Stimulated activated CD8-positive, alpha-beta memory T cell treated with anti-CD3 and anti-CD28 coated beads, Interleukin-2, amount 100 ng/mL, for 1 hour (primary cell): Measurements from ENCODE around the gene MPDZ.

Experiments used
- DNase-seq, 2 donors: peaks; one replicate each; pipeline ENCODE4 v3.0.0-alpha.2; 2020; ENCODE audit warnings: low read depth in 2 of 2

Gene MPDZ

DNA sequence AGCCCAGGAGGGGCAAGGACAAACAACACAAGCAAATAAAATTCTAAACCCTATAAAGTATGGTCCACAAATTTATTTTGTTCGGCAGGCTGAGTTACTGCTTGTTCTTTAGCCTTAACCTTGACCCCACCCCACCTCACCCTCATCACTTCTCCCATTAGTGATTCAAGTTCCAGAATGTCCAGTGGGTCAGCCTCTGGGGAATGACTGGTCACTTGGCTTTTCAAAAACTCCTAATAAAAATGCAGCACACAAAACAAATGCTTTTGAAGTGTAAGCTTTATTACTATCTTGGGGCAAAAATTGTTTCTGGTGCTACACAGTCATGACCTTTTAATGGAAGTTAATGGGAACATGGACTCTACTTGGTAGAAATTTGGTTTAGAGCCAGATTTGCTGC, 142.1 kb downstream of the MPDZ start:
- no peak for DNase-seq

DNA sequence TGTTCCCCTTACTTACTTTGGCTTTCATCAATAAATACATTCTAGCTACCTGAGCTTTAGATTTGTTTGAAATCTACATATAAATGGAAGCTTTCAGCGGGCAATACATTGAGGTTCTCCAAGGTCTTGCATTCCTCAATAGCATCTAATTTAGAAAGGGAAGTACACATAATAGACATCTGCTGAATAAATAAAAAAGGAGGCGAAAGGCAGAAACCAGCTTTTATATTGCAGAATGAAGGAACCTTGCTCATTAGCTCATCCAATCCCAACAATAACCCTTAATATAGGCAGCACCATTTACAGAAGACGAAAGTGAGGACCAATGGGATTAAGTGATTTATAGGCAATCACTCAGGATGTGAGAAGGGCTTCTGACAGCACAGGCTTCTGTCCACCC, 147.5 kb downstream of the MPDZ start:
- no peak for DNase-seq

DNA sequence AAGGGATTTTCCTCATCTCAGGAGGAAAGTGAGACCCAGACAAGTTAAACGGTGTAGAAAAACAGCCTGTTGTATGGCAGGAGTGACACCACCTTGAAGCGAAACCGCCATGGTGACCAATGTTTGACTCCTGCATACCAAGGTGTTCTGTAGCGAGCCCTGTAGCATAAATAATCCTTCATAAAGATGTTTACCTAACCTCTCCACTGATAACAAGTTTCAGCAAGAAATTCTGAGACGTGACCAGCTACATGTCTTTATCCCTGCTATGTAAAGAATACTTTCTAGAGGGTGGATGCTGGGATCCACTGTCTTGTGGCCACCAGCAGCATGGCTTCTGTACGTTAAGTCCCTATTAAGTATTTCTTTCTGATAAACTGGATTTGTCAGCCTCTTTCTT, 148.1 kb downstream of the MPDZ start:
- DNase-seq, result no peak

DNA sequence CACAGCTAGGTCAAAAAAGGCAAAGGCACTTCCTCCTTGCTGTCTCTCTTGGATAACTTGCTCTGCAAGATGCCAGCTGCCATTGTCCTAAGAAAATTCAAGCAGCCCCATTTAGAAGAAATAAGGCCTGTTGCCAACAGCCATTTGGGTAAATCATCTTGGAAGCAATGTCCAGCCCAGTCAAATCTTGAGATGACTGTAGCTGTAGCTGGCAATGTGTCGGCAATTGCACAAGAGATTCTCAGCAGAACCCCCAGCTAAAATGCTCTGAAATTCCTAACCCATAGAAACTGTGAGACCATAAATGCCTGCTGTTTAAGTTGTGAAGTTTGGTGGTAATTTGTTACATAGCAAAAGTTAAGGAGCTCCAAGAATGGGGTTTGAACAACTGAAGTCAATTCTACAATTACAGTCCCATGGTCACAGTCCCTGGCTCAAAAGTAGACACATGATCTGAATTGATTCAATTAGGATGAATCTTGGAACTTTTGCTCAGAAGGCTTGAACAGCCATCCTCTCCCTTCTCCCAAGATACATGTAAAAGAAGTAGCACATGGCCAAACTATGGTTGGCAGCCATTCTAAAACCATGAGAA, 151.1 kb downstream of the MPDZ start:
- DNase-seq, result no peak

DNA sequence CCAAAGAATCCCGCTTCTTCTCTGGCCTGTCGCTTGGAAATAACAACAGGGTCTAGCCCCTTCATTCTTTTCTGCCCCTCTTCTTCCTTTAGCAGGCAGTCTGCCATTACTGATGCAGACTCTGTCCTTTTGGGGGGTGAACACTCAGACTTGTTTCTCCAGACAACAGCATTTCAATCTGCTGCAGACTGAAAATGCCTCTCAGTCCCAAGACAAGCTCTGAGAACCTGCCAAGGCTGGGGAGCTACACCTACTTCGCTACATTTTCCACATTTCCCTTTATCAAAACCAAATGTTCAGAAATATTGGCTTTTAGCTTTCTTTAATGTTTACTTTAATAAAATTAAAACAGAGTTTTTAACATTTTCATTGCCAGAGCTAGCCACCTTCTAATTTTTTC, 152.4 kb downstream of the MPDZ start:
- no peak for DNase-seq

DNA sequence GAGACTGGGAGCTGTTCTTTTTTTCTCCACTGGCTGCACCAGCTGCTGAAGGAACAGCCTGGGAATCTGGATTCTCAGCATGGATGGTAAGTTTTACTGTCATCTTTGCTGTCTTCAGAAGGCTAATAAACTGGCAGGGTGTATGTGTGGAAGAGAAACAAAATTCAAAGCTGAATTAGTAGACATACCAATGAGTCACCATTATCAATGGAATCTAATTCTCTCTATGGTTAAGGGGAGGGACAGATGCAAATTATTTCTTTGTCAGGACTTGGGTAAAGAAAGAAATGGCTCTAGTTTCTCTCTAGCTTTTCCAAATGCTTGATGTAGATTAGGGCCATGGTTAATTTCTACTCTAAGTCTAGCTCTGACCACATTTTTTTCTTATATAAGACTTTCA, 154.2 kb downstream of the MPDZ start:
- no peak for DNase-seq

DNA sequence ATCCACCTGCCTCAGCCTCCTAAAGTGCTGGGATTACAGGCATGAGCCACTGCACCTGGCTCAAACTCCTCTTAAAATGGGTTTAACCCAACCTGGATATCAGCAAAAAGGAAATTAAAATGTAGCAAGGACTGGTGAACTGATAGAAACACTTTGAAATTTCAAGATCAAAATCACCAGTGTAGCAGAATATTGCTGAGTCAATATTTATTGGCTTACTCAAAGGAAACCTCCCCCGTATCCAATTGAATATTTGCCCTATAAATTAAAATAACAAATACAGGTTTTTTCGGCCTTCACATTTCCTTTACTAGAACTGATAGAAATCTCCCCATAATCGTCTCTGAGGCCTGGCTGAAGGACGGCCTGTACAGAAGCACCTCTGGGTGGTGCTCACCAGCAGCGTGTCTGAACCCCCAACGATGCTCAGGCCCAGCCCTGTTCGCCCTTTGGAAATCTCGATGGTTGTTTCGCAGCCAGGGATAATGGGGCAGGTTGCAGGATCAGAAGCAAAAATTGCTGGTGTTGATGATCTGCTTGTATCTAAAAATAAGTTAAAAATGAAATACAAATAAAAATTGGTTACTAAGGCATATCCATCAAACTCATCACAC, 156.6 kb downstream of the MPDZ start:
- no peak for DNase-seq

DNA sequence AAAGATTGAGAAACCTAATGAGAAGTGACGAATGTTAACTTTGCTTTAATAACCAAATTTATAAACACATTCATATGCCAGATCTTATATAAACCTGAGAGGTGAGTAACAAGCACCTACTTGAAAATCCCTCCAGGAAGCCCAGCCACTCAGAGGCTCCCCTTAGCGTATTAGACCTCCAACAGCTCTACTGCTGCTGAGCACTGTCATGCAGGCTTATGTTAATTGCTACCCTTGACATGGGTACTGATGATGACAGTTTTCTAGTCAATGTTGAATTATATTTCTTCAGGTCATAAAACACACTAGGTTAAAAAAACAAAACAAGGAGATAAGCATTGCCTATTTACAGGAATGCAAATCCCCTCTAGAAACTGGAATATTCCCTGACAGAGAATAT, 161.2 kb downstream of the MPDZ start:
- DNase-seq, result no peak

DNA sequence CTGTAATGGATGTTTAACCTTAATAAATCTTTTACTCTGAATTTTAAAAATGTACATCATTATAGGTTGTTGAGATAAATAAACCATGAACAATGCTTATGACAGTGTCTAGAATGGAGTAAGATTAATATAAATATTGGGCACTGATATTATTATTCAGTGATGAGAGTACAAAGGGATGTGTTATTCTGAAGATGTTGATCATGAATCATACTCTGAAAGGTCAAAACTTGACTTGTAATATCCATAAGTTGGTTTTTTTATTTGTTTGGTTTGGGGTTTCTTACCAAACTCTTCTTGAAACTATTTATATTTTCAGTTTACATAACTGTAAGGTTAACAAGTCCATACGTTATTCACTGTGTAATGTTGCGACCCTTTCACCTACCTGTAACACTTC, 163.2 kb downstream of the MPDZ start:
- DNase-seq, result no peak

DNA sequence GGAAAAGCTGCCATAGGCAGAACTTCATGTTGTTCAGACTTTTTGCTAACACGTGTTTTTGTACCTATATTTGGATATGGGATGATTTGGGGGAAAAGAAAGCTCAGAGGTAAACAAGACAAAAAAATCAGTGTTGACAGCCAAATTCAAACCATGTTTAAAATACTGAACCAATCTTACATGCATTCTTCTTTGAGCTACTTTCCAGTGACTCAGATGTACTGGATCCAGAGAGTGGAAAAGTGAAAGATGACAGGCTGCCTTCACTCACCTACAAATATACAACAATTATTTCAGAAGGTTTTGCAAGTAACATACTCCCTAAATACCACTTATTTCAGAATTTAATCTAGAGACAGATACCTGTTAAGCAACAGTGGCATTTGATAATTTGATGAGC, 165.7 kb downstream of the MPDZ start:
- no peak for DNase-seq

DNA sequence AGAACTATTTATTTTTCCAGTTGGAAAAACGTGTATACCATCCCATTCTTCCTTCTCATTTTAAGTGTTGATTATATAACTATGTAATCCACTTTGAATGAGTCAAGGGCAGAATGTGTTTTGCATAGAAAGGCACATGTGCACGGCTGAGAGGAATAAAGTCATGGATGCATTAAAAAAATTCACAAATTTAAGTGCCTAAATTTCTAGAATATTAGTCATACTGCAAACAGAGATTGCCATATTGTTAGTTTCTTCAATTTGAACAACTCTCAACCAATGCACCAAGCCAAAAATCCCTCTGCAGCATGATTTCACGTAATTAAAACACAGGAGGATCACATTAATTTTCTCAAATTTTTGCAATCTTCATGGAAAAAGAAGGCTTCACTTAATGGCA, 166.3 kb downstream of the MPDZ start:
- DNase-seq, result no peak

DNA sequence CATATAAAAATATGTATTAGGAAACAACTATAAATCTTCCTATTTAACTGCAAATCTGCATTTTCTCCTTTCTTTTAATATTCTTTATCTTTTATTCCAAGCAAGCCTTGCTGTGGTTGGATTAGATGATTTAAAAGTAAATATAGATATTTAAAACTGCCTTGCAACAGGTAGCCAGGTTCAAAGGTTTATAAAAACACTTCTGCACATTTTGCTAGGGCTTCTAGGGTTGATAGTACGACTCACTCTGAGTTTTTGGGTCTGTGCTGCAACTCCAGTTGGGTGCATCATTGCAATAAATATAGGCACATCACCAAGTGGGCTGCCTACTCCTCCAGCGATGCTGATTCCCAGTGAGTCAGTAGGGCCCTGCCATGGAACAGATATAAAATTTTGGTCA, 167.7 kb downstream of the MPDZ start:
- no peak for DNase-seq

DNA sequence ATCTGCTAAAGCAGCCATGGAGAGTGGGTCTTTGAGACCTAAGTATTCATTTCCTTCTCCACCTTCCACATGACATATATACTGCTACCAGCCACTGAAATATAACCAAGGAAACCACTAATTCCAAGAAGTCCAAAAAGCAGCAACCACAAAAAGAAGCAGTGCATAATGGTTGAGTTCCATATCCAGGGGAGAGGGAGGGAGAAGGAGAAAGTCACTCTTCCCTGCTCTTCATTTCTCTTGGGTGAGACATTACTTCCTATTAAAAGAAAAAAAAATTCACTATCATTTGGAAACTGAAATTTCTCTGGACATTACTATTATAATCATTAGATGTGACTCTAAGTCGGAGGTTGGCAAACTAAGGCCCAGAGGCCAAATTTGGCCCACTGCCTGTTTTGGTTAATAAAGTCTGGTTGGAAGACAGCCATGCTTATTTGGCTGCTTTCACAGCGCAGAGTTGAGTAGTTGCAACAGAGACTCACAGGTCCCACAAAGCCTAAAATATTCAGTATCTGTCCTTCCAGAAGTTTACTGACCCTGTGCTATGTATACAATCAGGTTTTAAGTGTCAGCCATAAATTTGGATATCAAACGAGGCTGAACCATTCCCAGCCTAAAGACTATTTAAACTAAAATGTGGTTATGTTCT, 168.6 kb downstream of the MPDZ start:
- no peak for DNase-seq

DNA sequence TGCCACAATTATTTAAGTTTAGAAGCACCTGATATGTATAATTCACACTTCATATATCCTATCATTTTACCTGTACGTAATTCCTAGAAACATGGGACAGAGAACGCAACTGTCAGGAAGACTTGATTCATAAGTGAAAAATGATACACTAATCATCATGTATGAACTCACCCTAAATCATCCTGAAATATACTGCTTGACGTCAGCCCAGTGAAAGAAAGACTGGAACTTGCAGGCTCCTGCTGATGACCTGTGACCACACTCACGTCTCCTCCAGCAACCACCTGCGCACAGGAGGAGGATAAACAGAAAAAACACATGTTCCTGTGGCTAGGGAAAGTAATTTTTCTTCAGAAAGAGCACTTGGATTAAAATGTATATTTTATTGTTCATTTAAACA, 169.7 kb downstream of the MPDZ start:
- no peak for DNase-seq

DNA sequence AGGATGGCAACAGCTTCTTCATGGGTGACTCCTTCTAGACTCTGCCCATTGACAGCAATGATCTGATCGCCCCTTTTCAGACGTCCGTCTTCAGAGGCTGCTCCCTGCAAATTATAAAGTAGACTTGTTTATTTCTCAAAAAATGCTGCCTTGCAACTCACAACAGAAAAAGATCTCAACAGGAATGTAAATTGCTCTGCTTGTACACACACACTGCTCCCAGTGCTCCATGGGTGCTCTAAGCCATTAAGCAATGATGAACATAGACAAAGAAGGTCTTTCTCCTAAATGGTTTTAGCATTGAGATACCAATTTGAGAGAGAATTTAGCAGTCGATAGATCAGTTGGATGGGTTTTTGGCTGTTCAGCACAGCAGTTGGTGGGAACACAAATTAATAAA, 172.5 kb downstream of the MPDZ start:
- DNase-seq, result no peak

DNA sequence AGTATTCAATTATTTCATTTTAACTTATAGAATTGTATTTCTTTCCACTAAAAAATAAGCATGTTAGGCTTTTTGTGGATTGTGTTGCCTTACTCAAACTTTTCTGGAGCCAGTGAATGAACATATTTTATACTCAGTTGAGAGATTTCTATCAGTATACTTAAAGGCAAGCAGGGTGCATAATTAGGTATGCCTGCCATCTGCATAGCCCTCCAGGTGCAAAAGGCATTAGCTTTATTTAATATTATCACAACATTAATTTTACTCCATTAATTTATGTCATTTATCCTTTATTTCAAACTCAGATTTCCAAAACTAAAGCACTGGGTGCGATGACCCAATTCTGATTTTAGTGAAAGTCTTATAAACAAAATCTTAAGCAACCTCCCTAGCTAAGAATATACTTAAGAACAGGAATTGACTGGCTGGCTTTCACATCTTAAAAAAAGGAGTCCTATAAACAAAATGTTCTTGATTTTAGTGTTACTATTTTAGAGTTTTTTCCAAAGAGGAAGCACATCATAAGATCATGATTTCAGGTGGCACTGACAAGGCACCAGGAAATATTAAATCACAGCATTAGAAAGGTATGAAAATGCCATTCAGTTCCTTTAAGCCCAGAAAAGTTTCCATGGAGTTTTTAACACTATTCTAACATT, 178.4 kb downstream of the MPDZ start:
- no peak for DNase-seq

DNA sequence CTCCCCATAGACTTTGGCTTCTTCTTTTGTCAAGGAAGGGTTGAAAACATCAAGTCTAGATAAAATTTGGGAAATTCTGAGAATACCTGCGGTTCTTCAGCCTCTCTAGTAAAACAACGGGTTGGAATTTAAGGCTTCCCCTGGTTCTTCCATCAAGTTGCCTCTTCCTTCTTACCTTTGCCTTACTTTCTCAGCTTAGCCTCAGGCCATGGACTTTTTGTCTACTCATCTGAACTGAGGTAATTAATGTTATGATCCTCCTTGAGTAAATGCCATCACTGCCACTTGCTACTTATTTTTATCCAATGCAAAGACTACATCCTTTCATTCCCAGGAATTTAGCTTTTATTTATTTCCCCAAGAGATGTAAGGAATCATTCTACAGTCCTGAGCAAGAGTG, 184.4 kb downstream of the MPDZ start:
- DNase-seq, result no peak

DNA sequence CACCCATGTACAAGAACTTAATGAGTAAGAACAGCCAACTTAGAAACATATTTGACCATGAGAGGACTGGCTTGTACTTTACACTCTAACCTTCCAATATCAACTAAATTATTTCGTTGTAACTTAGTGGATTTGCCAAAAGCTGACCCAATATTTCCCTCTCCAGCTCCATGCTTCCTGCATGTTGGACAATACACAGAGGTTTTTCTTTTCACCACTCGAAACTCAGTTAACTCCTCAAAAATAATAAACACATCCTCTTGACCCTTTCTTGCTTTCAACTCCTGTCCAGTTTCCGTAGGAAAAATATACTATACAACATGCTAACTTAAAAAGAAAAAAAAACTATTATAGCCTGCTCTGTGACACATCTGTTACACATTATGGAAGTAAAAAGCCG, 188.9 kb downstream of the MPDZ start:
- no peak for DNase-seq

DNA sequence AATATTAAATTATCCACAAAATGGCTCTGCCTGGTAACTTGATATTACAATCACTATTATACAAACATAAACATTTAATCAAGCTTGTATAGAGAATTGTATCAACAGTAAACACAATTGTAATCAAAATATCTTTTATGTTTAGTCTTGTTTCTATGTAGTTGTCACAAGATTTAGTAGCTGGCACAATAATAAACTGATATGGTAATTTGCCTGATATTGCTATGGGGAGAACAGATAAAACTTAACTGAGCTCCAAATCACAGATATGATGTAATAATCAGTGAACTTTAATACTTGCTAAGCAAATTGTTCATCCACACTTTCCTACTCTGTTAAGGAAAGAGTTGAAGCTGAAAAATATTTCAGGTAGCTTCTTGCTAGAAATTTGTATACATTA, 189.8 kb downstream of the MPDZ start:
- no peak for DNase-seq

DNA sequence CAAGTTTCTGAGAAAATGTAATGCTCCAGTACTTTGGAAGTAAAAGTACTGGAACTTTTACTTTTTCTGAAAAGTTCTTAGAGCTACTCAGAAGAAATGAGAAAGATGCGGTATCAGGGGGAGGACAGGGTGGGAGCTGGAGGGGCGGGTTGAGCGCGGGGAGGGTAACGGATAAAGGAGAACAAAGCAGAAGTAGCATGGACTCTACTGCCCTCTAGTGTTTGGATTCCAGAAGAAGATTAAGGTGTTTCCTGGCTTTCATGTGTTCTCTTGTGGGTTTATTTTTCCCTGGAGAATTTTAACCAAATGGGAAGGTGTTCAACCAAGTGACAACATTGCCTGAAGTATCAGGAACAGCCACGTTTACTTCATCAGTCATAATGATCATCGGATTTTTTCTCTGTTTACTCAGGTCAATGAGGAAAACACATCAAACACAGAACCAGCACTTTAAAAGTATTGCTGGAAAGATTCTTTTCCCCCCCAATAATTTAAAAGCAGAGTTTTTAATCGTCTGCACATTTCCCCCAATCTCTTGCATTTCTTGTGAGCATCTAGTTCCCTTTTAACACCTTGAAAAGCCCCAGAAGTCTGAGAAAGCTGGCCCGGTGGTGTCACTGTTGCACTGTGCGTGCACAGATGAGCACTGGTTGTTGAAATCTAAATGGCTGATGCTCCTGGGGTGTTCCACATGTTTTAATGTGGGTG, 190.6 kb downstream of the MPDZ start:
- DNase-seq, result no peak

DNA sequence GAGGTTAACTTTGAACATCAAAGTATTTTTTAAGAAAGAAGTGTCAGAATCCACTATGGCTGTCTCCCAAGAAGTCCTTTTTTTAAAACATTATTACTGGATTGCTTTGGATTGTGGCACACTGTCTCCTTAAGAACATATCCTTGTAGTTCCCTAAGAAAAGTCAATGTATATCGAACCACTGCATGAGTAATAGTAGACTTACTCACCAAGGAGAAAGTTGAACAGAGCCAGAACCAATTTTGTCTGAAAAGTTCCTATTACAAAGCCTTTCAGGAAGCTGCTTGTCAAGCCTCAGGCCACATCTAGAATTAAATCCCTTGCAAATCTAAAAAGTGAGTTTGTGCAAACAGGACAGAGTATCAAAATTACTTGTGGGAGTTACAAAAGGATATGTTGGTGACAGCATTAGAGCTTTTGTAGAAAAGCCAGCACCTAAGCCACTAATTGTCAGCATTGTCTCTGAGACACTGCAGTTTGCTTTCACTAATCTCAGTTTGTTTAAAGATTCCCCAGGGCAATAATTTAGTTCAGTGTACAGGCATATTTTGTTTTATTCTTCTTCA, 195.4 kb downstream of the MPDZ start:
- no peak for DNase-seq

DNA sequence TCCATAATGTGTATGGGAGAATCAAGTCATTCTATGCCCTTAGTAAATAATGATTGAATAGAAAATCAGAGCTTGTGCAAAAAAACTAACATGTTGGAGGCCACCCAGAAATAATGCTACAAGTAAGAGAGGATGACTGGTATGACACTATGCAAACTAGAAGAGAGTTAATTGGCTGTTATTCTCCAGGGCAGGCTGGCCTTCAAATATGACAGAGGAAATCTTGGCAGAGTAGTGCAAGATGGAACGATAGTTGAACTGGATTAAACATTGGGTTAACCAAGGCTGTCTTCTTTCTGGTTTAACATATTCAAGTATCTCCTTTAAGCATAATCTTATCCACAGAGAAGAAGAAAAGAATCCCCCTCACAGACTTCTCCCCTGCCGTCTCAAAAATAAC, 196.1 kb downstream of the MPDZ start:
- no peak for DNase-seq
